ENCODE data around the gene MPDU1.
A peak's percentile ranks its signal among the peaks of the same experiment; 100 is the strongest.

The MPDU1 gene

GRCh38 chr17:7572588-7573323 lies 10.9 kb upstream of the MPDU1 start:
- Mint-ChIP-seq H3K27ac (peak overlapping the region; percentile 99), H3K4me1 (ENCODE audit: low read depth) (peaks cover 46% of the 10 kb centered on the region), H3K27me3 (no peaks in the 10 kb centered on the region), H3K4me3 (peak overlapping the region; percentile 98), H3K9me3 (ENCODE audit: low read depth) (no peaks in the 10 kb centered on the region), H3K36me3 (peaks cover 27% of the 10 kb centered on the region)

DNA sequence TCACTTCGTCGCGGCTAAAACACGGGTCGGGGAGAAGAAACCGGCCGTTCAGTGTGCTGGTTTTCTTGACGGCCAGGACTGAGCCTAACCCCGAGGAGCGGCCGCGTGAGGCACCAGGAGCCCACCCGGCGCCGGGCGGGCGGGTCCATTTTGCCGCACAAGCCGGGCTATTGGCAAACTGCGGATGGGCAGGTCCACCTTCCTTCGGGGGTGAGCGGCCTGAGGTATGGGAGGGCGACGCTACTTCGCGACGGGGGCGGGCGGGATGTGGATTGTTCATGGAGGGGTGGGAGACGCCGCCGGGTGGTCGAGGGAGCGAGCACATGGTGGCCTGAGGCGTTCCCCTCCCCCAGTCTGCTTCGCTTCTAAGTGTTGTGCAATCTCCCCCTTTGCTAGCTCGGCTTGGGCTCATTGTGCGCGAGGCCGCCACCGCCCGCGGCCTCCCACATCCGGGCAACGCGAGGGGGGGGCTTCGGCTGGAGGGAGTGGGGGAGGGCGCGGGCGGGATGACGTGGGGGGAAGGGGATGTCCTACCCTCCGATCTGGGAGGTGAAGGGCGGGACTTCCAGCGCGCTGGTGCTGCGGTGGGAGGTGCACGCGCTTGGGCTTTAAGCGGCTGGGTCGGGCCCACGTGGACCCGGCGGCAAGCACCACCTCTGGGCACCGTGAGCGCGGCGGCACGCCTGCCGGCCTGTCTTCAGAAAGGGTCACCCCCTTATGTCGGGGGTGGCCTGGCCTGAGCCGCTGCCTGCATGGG lies 10.2 kb upstream of the MPDU1 start:
- no peaks in the 10 kb centered on the region for H3K9me3 Mint-ChIP-seq (ENCODE audit: low read depth)
- peaks cover 31% of the 10 kb centered on the region for H3K36me3 Mint-ChIP-seq
- H3K4me1 Mint-ChIP-seq (ENCODE audit: low read depth), result peaks cover 53% of the 10 kb centered on the region

GRCh38 chr17:7574176-7574953 lies 9.3 kb upstream of the MPDU1 start:
- H3K4me1 Mint-ChIP-seq (ENCODE audit: low read depth), result peaks cover 61% of the 10 kb centered on the region

More for the DNA sequence above, 10.2 kb upstream of the MPDU1 start:
- peak overlapping the region; percentile 98 for H3K4me3 Mint-ChIP-seq
- H3K27ac Mint-ChIP-seq, result peak overlapping the region; percentile 99
- H3K27me3 Mint-ChIP-seq, result no peaks in the 10 kb centered on the region

DNA sequence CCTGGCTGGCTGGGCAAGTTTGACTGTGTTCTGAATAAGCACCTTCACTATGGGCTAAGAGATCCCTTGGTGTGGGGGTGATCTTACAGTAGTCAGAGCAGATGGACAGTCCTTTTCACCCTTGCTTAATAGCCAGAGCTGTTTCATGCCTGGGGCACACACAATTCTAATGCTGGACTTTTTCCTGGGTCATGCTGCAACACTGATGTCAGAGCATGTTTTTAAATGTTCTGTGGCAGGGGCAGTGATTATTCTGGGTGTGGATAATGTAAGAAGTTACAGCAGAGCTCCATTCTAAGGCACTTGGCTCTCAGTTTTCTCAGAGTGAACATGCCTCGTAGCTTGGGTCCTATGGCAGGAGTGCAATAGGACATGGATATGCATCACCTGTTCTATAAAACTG lies 8.2 kb upstream of the MPDU1 start:
- no peaks in the 10 kb centered on the region for H3K9me3 Mint-ChIP-seq (ENCODE audit: low read depth)
- no peaks in the 10 kb centered on the region for H3K27me3 Mint-ChIP-seq
- H3K27ac Mint-ChIP-seq, result peak overlapping the region; percentile 99
- H3K4me3 Mint-ChIP-seq, result peak overlapping the region; percentile 98
- H3K4me1 Mint-ChIP-seq (ENCODE audit: low read depth), result peaks cover 71% of the 10 kb centered on the region
- H3K36me3 Mint-ChIP-seq, result peaks cover 35% of the 10 kb centered on the region

More at GRCh38 chr17:7574176-7574953, 9.3 kb upstream of the MPDU1 start:
- Mint-ChIP-seq H3K27me3 (no peaks in the 10 kb centered on the region), H3K27ac (peak overlapping the region; percentile 99), H3K4me3 (peak overlapping the region; percentile 98), H3K36me3 (peaks cover 32% of the 10 kb centered on the region), H3K9me3 (ENCODE audit: low read depth) (no peaks in the 10 kb centered on the region)

- no peaks in the 10 kb centered on the region for H3K27me3 Mint-ChIP-seq
- peak overlapping the region; percentile 99 for H3K27ac Mint-ChIP-seq
- no peaks in the 10 kb centered on the region for H3K9me3 Mint-ChIP-seq (ENCODE audit: low read depth)
- peaks cover 76% of the 10 kb centered on the region for H3K4me1 Mint-ChIP-seq (ENCODE audit: low read depth)
- peak overlapping the region; percentile 98 for H3K4me3 Mint-ChIP-seq
- peaks cover 35% of the 10 kb centered on the region for H3K36me3 Mint-ChIP-seq
Observed at GRCh38 chr17:7575959-7576358, 7.7 kb upstream of the MPDU1 start.

DNA sequence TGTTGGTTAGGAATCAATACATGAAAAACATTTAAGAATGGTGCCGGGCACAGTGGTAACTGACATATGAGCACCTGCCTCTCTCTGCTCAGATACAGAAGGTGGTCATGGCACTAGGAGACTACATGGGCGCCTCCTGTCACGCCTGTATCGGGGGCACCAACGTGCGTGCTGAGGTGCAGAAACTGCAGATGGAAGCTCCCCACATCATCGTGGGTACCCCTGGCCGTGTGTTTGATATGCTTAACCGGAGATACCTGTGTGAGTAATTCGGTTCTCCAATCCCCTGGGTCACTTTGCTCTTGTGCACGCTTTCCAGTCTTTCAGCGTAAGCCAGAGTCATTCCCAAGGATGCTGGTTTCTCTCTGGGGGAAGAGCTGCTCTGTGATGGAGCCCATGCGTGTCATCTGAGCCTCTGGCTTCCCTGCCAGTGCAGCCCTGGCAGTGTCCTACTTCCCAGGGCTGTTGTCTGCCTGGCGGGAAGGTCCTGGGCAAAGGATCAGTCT lies 7.2 kb upstream of the MPDU1 start:
- H3K36me3 Mint-ChIP-seq, result peaks cover 35% of the 10 kb centered on the region
- H3K4me1 Mint-ChIP-seq (ENCODE audit: low read depth), result peaks cover 77% of the 10 kb centered on the region
- no peaks in the 10 kb centered on the region for H3K9me3 Mint-ChIP-seq (ENCODE audit: low read depth)
- peak overlapping the region; percentile 99 for H3K27ac Mint-ChIP-seq
- peak overlapping the region; percentile 98 for H3K4me3 Mint-ChIP-seq
- no peaks in the 10 kb centered on the region for H3K27me3 Mint-ChIP-seq

DNA sequence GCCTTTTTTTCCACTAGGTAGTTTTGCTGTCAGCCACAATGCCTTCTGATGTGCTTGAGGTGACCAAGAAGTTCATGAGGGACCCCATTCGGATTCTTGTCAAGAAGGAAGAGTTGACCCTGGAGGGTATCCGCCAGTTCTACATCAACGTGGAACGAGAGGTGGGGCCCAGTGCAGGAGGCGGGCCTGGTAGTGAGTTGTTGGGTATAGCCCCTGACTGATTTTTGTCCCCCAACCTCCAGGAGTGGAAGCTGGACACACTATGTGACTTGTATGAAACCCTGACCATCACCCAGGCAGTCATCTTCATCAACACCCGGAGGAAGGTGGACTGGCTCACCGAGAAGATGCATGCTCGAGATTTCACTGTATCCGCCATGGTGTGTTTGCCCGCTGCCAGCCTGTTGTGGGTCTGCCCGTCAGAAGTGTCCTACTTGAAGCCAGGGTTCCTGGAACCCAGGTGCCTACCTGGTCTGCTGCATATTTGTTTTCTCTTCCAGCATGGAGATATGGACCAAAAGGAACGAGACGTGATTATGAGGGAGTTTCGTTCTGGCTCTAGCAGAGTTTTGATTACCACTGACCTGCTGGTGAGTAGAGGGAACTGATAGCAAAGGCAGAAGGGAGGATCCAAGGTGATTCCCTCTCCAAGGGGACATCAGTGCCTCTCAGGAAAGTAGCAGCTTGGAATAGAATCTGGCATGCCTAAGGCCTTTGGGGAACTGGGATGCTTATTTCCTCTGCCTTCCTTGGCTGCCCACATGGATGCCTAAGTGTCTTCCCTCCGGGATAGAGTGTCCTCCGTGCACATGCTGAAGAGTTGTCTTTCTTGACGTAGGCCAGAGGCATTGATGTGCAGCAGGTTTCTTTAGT lies 6.1 kb upstream of the MPDU1 start:
- no peaks in the 10 kb centered on the region for H3K9me3 Mint-ChIP-seq (ENCODE audit: low read depth)
- H3K4me1 Mint-ChIP-seq (ENCODE audit: low read depth), result peaks cover 76% of the 10 kb centered on the region
- peak overlapping the region; percentile 99 for H3K27ac Mint-ChIP-seq
- no peaks in the 10 kb centered on the region for H3K27me3 Mint-ChIP-seq
- peak overlapping the region; percentile 98 for H3K4me3 Mint-ChIP-seq
- peaks cover 33% of the 10 kb centered on the region for H3K36me3 Mint-ChIP-seq

GRCh38 chr17:7579001-7579833 lies 4.4 kb upstream of the MPDU1 start, which contains the start of gene CD68:
Gene CD68, plus strand, starts transcription at chr17:7579638. Its CDS starts 40 bp downstream, at chr17:7579678.
- Mint-ChIP-seq H3K4me1 (ENCODE audit: low read depth) (peaks cover 83% of the 10 kb centered on the region), H3K27ac (peak within 1 kb of the TSS; percentile 93), H3K27me3 (no peaks in the 10 kb centered on the region), H3K9me3 (ENCODE audit: low read depth) (no peaks in the 10 kb centered on the region), H3K36me3 (peaks cover 27% of the 10 kb centered on the region), H3K4me3 (peak within 1 kb of the TSS; percentile 77)

DNA sequence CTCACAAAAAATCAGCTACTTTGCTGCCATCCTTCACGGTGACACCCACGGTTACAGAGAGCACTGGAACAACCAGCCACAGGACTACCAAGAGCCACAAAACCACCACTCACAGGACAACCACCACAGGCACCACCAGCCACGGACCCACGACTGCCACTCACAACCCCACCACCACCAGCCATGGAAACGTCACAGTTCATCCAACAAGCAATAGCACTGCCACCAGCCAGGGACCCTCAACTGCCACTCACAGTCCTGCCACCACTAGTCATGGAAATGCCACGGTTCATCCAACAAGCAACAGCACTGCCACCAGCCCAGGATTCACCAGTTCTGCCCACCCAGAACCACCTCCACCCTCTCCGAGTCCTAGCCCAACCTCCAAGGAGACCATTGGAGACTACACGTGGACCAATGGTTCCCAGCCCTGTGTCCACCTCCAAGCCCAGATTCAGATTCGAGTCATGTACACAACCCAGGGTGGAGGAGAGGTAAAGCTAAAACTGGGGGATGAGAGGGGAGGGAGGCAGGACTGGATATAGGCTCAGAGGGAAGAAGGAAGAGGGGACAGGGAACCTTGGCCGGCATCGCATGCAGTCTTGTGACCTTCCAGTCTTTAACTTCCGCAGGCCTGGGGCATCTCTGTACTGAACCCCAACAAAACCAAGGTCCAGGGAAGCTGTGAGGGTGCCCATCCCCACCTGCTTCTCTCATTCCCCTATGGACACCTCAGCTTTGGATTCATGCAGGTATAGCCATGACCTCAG lies 3.6 kb upstream of the MPDU1 start:
- Mint-ChIP-seq H3K27ac (peak overlapping the region; percentile 93), H3K36me3 (peaks cover 21% of the 10 kb centered on the region), H3K4me3 (peak overlapping the region; percentile 77), H3K4me1 (ENCODE audit: low read depth) (peaks cover 83% of the 10 kb centered on the region), H3K27me3 (no peaks in the 10 kb centered on the region), H3K9me3 (ENCODE audit: low read depth) (no peaks in the 10 kb centered on the region)

DNA sequence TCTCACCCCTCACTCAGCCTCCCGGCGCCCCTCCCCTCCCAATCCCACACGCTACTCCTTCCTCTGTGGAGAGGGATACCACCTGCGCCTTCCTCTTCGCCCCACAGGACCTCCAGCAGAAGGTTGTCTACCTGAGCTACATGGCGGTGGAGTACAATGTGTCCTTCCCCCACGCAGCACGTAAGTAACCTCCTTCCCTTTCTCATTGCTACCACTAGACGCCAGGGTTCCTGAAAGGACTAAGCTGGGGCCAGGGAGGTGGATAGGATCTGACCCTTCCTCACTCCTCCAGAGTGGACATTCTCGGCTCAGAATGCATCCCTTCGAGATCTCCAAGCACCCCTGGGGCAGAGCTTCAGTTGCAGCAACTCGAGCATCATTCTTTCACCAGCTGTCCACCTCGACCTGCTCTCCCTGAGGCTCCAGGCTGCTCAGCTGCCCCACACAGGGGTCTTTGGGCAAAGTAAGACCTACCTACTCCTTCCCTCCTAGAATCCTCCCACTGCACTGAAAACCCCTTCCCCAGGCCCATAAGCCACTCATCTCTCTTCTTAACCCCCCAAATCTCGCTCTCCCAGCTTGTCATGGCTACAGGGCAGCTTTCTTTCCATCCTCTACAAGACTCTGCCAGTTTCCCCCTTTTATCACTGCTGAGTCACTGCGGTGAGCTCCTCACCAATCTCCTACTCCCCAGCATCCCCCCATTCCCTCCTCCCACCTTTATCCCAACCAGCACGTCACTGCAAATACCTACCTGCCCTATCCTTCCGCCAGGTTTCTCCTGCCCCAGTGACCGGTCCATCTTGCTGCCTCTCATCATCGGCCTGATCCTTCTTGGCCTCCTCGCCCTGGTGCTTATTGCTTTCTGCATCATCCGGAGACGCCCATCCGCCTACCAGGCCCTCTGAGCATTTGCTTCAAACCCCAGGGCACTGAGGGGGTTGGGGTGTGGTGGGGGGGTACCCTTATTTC lies 2.8 kb upstream of the MPDU1 start:
- peaks cover 20% of the 10 kb centered on the region for H3K36me3 Mint-ChIP-seq

DNA sequence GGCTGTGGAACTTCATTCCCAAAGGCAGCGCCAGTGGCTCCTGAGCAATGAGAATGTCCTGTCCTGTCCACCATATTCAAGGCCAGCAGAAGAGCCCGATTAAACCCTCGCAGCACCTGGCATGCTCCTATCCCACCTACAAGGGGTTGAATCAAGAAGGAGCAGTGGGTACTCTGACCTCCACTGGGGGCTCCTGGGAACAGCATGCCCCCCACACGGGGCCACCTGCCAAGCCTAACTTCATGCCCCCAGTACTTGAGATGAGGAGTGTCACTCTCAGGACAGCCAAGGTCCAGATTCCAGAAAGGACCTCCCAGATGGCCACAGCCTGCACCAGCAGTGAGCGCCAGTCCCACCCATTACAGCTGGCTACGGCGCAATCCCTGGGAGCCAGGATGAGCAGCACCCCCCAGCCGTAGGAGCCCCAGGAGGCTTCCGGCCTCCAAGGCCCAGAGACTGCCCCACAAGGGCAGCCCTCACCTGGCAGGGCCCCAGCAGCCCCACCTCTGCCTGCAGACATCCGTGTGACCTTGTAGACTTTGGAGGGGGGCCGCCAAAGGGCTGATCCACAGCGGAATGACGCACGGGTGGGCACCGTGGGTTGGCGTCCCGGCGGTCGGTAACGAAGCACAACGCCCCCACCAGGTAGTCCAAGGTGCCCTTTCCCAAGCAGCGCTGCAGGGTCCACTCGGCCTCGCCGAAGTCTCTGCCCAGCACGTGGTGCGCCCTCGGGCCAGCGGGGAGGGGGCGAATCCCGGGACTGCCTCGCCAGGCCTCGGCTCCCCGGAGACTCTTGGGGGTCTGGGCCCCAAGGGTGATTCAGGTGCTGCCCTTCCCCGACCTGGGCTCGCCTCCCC lies 1.0 kb upstream of the MPDU1 start:
- peaks cover 10% of the 10 kb centered on the region for H3K36me3 Mint-ChIP-seq
- no peaks in the 10 kb centered on the region for H3K9me3 Mint-ChIP-seq (ENCODE audit: low read depth)
- H3K27ac Mint-ChIP-seq, result peak overlapping the region; percentile 100
- peaks cover 63% of the 10 kb centered on the region for H3K4me1 Mint-ChIP-seq (ENCODE audit: low read depth)
- peak overlapping the region; percentile 70 for H3K4me3 Mint-ChIP-seq
- no peaks in the 10 kb centered on the region for H3K27me3 Mint-ChIP-seq

More for the DNA sequence above, 2.8 kb upstream of the MPDU1 start:
- Mint-ChIP-seq H3K9me3 (ENCODE audit: low read depth) (no peaks in the 10 kb centered on the region), H3K27me3 (no peaks in the 10 kb centered on the region), H3K27ac (peak overlapping the region; percentile 76), H3K4me3 (peak overlapping the region; percentile 58), H3K4me1 (ENCODE audit: low read depth) (peaks cover 78% of the 10 kb centered on the region)
